HG02884 (cell line): ENCODE results near the gene ANKRD33B.
"Not testable (repeated sequence)": the region's sequence is repeated elsewhere in the genome, so short reads cannot be mapped to it uniquely, and the experiment has no call there.

Source experiments
- ATAC-seq: cut with Tn5 transposase; IDR thresholded peaks from one replicate; pipeline ENCODE4 v1.9.1; 2021; ENCODE audit warnings: mild to moderate bottlenecking, moderate library complexity; ENCODE audit not compliant: unreplicated experiment

The ANKRD33B gene

DNA sequence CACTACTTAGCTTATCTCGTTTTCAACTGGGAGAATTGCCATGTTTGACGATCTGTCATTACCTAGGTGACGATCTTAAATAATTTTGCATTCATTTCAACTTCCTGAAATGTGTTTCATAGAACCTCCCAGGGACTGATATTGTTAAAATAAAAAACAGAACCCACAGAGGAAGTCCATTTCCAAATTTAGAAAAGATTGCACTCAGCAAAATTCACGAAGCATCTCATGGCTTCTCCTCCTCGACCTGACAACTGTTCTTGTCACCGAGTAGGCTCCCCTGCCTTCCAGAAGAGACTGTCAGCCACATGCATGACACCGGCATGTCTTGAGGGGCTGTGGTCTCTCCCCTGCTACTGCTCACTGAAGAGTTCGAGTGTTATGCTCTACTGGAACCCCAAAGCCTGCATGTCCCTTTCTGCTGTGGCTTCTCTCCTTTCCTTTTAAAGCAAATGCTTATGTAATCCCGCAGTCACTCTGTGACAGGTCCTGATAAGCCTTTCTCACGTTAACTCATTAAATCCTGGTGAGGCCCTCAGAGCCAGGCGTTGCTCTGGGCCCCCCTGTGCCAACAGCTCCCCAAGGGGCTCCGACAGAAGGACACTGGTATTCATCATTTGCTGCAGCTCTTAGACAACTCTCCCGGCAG, 26.8 kb upstream of the ANKRD33B start:
- no peak for ATAC-seq

DNA sequence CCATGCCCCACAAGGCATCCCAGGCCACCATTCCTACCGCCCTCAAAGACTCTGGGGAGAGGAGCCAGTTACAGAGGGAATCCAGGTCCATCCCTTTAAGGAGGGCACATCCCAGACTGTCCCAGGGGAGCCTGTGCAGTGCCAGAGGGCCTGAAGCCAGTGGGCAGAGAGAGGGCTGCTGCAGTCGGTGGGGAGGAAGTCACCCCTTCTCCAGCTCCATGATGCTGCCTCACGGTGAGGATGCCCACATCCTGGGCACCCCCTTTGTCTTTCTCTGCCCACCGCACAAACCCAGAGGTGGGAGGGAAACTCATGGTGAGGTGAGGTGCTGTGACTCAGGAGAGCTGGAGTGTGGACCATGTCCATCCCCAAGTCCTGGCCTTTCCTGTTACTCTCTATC, 26.2 kb upstream of the ANKRD33B start:
- no peak for ATAC-seq

DNA sequence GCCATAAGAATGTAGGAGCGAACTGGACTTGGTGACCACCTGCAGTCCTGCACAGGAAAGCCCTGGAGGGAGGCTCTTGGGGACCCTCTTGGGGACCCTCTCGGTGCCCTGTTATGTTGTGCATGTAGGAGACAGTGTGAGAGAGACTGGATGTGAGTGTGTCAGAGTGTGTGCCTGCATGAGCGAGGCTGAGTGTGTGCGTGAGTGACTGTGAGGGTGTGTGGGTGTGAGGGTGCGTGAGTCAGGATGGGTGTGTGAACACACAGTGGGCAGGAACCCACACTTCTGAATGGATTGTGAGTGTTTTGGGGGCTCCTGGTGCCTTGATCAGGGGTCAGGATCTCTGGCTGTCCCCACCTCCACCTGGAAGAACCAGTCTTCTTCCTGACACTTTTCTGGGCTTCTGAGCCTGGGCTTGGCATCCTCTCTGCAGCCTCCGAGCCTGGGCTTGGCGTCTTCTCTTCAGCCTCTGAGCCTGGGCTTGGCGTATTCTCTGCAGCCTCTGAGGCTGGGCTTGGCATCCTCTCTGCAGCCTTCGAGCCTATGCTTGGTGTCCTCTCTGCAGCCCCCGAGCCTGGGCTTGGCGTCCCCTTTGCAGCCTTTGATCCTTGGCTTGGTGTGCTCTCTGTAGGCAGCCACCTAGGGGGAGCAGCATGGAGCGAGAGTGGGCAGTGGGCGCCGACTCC, 25.6 kb upstream of the ANKRD33B start:
- ATAC-seq: no peak

DNA sequence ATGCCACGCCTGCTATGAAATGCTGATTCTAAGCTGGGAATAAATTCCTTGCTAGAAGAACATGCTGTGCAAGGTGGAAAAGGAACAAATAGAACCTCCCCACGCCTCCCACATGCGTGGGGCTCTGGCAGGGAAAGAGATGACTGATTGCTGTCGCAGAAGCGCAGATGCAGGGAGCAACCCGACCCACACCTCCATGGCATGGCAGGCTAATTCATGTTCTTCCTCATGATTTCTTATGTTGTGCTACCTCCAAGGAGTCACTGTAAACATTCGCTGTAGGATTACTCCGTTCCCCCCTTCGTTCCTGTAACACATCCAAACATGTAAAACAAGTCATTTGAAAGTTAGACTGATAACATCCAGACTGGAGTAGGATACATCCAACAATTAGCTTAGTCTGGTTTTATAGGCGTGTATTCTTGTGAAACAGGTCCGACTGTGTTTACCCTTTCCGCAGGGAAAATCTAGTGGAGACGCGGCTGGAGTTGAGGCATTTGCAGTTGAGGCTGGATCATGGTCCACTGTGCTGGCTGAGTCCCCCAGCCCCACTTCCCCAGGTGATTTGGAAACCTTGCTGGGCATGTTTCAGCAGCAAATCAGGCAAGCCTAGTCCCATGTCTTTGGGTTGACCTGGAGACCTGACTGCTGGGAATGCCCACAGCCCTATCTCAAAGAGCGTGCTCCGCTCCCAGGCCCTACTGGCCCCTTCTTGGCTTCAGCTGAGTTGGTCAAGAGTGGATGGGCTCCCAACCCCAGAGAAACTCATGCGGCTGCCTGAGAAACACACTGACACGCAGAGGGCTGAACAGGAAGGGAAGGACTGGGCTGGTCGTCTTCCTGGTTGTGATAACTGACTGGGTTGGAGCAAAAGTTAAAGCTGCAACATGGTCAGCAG, 24.8 kb upstream of the ANKRD33B start:
- no peak for ATAC-seq

DNA sequence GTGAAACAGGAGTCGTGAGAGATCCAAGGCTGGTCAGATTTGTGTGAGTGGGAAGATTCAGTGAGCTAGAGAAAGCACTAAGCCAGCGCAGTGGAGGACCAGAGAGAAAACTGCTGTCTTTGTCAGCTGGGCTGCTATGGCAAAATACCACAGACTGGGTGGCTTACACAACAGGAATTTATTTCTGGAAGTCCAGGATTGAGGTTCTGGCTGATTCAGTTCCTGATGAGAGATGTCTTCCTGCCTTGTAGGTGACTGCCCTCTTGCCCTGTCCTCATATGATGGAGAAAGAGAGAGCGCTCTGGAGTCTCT, 24.2 kb upstream of the ANKRD33B start:
- no peak for ATAC-seq

DNA sequence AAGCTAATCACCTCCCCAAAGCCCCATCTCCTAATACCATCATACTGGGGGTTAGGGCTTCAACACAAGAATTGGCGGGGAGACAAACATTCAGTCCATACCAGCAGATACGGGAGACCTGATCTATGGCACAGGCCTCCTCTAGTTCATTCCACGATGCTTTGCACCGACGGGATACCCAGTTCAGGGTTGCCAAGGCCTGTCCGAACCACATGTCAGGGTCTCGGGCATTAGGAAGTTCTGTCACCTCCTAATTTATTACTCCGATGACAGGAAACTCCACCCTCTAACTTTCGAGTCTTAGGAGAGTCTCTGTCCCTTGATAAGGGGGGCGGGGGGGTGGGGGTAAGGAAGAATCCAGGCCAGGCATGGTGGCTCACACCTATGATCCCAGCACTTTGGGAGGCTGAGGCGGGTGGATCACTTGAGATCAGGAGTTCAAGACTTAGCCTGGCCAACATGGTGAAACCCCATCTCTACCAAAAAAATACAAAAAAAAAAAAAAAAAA, 23.8 kb upstream of the ANKRD33B start:
- no peak for ATAC-seq

DNA sequence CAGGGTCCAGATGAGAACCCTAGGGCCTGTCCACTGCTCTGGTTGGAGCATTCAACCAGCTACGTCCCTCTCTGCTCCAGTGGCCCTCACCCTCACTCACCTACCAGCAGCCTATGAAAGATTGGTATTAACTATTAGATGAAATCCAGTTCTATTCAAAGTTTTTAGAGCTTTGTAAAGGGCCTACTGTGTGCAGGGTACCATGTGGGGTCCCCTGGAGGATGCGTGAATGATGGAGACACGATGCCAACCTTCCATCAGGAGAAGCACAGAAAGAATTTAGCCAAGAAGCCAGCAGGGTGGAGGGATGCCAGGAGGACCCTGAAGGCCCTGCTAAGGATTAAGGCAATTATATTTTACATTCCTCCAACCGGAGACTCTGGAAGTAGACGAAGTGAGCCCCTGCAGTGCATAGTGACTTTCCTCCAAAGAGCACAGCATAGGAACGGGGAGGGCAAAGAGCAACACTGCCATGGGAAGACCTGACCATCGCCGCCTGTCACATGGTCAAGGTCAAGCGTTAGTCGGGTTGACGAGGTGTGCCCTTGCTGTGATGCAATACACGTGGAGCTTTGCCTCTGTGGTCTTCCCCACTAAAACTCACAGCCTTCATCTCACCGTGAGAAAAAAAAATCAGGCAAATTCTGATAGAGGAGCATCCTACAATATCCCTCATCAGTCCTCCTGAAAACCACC, 22.8 kb upstream of the ANKRD33B start:
- no peak for ATAC-seq

DNA sequence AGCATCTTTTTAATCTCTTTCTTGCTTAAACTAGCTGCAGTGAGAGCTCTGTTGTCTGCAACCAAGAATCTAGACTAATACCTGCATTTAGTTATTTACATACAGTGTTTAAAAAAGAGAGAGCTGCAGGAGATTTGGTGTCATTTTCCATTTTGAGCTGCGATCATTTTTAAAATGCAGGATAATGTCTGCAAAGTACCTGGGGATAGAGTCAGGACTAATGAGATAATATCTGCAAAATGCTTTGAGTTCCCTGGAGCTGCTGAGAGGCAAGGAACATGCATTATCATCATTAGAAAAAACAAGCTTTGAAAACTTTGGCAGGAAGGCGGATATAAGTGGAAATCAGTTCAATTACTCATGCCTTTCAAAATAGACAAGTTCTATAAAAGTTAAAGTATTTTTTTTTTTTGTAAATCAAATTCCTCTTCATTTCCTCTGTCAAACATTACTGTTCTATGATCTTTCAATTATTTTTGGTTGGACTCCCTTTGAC, 21.8 kb upstream of the ANKRD33B start:
- ATAC-seq: no peak

DNA sequence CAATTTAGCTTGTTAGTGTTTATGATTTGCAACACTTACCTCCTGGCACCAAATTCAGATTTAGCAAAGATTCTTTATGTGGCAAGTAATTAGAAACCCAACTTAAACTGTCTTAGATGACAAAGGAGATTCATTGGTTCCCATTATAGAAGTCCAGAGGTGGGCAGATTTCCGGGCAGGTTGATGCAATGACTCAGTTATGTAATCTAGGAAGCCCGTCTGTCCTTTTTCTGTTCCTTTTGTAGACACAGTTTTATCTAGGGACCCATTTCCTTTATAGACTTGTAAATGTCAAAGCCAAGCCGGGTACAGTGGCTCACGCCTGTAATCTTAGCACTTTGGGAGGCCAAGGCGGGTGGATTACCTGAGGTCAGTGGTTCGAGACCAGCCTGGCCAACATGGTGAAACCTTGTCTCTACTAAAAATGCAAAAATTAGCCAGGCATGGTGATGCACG, 20.3 kb upstream of the ANKRD33B start:
- no peak for ATAC-seq

DNA sequence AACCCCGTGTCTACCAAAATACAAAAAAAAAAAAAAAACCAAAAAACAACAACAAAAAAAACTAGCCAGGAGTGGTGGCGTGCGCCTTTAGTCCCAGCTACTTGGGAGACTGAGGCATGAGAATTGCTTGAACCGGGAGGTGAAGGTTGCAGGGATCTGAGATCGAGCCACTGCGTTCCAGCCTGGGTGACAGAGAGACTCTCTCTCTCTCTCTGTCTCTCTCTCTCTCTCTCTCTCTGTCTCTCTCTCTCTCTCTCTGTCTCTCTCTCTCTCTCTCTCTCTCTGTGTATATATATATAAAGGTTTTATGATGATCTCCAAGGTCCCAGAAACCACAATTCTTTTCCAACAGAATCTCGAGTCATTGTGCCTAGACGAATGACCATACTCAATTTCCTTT, 18.8 kb upstream of the ANKRD33B start:
- ATAC-seq: no peak

DNA sequence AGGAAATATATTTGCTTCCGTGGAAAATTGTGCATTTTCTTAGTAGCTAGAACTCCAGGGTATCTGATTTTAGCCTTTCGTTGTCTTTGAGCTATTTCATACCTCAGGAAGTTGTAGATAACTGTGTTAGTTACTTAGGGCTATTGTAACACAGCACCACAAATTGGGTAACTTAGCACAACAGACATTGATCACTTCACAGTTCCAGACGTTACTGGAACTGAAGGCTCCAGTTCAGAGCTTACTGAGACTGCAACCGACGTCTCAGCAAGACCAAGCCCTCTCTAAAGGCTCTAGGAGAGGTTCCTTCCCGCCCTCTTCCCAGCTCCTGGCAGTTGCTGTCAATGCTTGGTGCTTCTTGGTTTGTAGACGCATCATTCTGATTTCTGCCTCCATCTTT, 17.7 kb upstream of the ANKRD33B start:
- ATAC-seq: no peak

DNA sequence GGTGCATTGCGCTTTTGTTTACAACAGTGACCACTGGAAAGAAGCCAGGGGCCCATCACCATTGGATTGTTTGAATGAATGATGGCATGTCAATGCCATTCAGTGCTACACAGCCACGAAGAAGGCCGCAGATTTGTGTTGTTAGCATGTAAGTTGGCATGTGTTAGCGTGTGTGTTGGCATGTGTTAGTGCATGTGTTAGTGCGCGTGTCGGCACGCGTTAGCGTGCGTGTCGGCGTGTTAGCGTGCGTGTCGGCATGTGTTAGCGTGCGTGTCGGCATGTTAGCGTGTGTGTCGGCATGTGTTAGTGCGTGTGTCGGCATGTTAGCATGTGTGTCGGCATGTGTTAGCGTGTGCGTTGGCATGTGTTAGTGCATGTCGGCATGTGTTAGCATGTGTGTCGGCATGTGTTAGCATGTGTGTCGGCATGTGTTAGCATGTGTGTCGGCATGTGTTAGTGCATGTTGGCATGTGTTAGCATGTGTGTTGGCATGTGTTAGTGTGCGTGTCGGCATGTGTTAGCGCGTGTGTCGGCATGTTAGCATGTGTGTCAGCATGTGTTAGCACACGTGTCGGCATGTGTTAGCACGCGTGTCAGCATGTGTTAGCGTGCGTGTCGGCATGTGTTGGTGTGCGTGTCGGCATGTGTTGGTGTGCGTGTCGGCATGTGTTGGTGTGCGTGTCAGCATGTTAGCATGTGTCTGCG, 15.3 kb upstream of the ANKRD33B start:
- no peak for ATAC-seq

DNA sequence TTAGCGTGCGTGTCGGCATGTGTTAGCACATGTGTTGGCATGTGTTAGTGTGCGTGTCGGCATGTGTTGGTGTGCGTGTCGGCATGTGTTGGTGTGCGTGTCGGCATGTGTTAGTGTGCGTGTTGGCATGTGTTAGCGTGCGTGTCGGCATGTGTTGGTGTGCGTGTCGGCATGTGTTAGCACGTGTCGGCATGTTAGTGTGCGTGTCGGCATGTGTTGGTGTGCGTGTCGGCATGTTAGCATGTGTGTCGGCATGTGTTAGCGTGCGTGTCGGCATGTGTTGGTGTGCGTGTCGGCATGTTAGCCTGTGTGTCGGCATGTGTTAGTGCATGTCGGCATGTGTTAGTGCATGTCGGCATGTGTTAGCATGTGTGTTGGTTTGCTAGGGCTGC, 14.8 kb upstream of the ANKRD33B start:
- not testable (repeated sequence) for ATAC-seq

DNA sequence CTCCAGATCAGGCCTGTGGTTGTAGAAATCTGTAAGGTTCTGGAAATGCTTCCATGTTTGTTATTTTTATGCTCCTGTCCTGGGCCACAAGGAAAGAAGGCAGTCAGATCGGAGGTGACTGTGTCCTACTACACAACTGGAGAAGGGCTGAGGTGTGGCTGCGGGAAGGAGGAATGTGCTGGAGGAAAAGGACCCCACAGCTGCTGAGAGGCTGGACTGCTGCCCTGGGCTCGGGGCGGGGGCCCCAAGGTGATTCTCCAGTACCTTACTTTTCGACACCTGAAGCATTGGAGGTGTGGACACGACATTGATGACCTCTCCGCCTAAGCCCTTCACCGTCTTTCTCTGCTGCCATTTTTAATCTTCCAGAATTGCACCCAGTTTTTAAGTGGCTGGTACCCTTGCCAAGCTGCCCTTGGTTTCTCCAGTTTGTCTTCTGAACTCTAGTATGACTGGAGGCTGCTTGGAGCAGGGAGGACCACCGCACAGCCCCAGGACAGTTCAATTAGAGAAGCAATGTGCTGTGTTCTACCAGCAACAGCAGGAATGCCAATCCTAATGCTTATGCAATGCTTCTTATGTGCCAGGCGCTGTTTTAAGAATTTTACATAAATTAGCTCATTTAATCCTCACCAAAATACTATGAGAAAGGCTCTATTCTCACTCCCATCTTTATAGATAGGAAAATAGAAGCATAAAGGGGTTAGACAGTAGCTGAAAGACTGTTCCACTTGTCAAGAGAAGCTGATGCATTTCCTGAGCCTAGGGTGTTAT, 13.5 kb upstream of the ANKRD33B start:
- ATAC-seq: no peak

DNA sequence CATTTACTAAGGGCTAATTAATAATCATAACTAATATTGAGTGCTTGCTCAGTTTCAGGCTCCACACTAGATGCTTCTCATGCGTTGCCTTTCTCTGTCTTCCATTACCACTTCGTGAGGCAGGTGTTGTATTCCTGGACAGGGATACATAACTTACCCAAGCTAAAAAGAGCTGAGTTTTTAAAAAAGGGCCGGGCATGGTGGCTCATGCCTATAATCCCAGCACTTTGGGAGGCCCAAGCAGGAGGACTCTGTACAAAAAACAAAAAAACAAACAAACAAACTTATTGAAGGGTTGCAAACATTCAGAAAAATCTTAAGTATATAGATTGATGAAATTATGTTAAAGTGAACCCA, 12.1 kb upstream of the ANKRD33B start:
- no peak for ATAC-seq

DNA sequence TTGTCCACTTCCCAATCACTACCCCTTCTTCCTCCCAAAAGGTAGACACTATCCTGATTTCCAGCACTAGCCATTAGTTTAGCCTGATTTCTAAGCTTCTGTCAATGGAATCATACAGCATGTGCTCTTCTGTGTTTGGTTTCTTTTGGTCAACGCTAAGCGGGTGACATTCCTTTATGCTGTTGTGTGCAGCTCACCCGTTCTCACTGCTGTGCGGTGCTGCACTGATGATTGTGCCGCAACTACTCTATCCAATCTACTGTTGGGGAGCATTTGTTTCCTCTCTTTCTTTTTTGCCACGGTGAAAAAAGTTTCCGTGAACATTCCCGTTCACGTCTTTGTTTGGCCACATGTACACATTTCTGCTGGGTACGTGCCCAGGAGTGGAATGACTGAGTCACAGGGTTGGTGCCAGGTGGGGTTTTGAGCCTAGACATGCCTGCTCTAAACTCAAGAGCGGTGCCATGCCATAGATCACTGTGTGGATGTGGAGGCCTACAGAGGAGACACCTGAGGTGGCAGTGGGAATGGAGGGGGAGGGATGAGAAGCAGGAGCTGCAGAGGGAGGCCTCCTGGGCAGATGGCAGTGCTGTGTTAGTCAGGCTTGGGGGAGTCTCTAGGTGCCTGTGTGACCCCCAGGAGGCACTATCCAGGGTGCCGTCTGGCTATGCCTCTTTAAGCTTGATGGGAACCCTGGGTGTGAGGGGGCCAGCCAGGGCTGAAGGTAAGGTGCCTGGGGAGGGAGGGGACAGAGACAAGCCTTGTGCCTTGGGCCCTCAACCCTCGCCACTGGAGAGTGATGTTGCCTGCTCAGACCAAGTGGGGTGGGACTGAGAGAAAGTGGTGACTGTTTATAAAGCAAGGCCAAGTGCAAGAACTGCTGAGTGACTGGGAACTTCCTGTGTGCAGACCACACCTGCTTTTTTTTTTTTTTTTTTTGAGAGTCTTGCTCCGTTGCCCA, 11.4 kb upstream of the ANKRD33B start:
- ATAC-seq: peak; percentile 77

DNA sequence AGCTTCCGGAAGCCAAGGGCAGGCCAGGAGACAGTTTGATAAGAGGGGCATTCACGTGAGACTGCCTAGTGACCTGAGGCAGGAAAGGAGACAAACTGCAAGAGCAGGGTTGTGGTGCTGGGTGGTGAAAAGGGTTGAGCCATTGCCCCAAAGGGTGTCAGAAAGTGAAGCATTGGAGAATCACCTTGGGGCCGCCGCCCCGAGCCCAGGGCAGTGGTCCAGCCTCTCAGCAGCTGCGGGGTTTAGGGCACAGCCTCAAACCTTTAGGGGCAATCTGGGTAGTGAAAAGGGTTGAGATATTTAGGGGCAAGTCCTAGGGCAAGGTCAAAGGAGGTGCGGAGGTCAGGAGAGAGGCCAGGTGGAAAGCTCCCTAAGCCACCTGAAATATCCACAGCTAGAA, 10.4 kb upstream of the ANKRD33B start:
- ATAC-seq: no peak

DNA sequence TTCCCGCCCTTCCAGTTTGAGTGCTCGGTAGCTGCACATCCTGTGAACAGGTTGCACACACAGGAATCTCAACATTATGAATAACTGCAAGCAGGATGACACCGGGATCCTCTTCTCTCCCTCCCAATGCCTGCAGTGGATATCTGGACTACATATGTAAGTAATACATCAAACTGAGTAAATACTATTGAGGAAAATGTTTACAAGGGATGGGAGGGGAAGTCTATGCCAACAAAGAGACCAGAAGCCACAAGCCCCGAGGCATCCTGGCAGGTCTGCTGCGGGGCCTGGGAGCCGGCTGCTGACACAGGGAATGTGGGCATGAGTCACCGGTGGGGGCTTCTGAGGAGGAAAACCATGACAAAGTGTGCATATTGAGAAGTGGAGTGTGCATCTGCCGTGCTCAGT, 8.6 kb upstream of the ANKRD33B start:
- ATAC-seq: no peak
